Hepatocyte (in vitro differentiated cells): ENCODE data around the gene FOXO3.

ENCODE experiments used
- CTCF ChIP-seq: fragments of 200-600 bp; sonication (generic); IDR thresholded peaks from 2 replicates; pipeline ENCODE4 v1.5.1; 2016; ENCODE audit warnings: antibody characterized with exemption, mild to moderate bottlenecking; ENCODE audit not compliant: poor library complexity
- EZH2 ChIP-seq: fragments of 200-600 bp; sonication (generic); IDR thresholded peaks from 2 replicates; pipeline ENCODE4 v1.6.1; 2016; ENCODE audit warnings: antibody characterized with exemption, mild to moderate bottlenecking, borderline replicate concordance

- TF ChIP-seq CTCF (no peak), EZH2 (no peak)
Observed at GRCh38 chr6:108610957-108611586, 50.4 kb downstream of the FOXO3 start.
